HCT116 (cell line): ENCODE results near the gene AK4. TPM values are rescaled to one million over a fixed set of nuclear protein-coding genes. Genes with fewer than 3 reads are reported as not detected.

Experiments
- ATAC-seq: fragments of 200-7000 bp; cut with Tn5 transposase; 2 replicates; pipeline ENCODE4 v1.9.1; 2020; ENCODE audit warnings: mild to moderate bottlenecking, moderate library complexity
- BruUV-seq: library from RNA; stranded (reverse); fragments of 400-500 nt; replicated peaks from 2 replicates; lab custom pipeline; 2021; lab: Mats Ljungman, UMichigan
- CTCF ChIA-PET: fragments of 300-600 bp; sonication (Branson Sonifier 250); formaldehyde crosslinking; loops from one replicate; lab custom pipeline; 2021; ENCODE audit warnings: antibody characterized with exemption; lab: Charles Lee
- POLR2A ChIA-PET: fragments of 300-600, 350-600 bp; sonication (Branson Sonifier 250); formaldehyde crosslinking; loops from one replicate; lab custom pipeline; 2021; ENCODE audit warnings: antibody characterized with exemption; lab: Charles Lee
- RAD21 ChIA-PET, 2 experiments: fragments of 300-600 bp; sonication (Branson Sonifier 250); formaldehyde crosslinking; loops; one replicate each; lab custom pipeline; 2023; ENCODE audit warnings: low total read pairs in 2 of 2; ENCODE audit not compliant: uncharacterized antibody in 2 of 2, unreplicated experiment in 2 of 2, low non-redundant PET in 1 of 2; lab: Charles Lee
- DNase-seq: peaks from one replicate; pipeline ENCODE4 v3.0.0-alpha.2; 2010; ENCODE audit warnings: low read depth, low spot score
- H2AFZ ChIP-seq: fragments of 200-600 bp; shearing (Covaris generic), sonication (generic); 2 replicates; pipeline ENCODE4 v1.6.1; 2017; ENCODE audit warnings: low read depth, mixed run types, mixed read lengths, antibody characterized with exemption, low read length; ENCODE audit not compliant: poor library complexity, severe bottlenecking
- H3K27ac ChIP-seq: 2 replicates; pipeline ENCODE4 v1.5.1; 2012; ENCODE audit warnings: low read depth, low read length
- H3K27me3 ChIP-seq: fragments of 200-600 bp; sonication (generic); 2 replicates; pipeline ENCODE4 v1.6.1; 2016; ENCODE audit warnings: mixed run types, low read length, mixed read lengths; ENCODE audit not compliant: insufficient read depth
- H3K36me3 ChIP-seq, 2 experiments: fragments of 200-500 bp in 1 of 2; fragments of 200-600 bp in 1 of 2; sonication (Bioruptor generic) in 1 of 2; sonication (generic) in 1 of 2; 2 replicates each; pipeline versions ENCODE4 v1.5.1 to v1.6.1; 2014 to 2016; ENCODE audit warnings: low read length in 2 of 2, inconsistent platforms in 1 of 2, mixed read lengths in 1 of 2, mixed run types in 1 of 2; ENCODE audit not compliant: insufficient read depth in 2 of 2, control insufficient read depth in 1 of 2
- H3K4me1 ChIP-seq, 2 experiments: fragments of 200-600 bp in 1 of 2; sonication (generic) in 1 of 2; 2 replicates each; pipeline versions ENCODE4 v1.5.1 to v1.6.1; 2012 to 2017; ENCODE audit warnings: low read length in 2 of 2, inconsistent platforms in 1 of 2, mild to moderate bottlenecking in 1 of 2, mixed read lengths in 1 of 2, mixed run types in 1 of 2, moderate library complexity in 1 of 2; ENCODE audit not compliant: insufficient read depth in 2 of 2, control insufficient read depth in 1 of 2
- H3K4me2 ChIP-seq: fragments of 200-600 bp; sonication (generic); 2 replicates; pipeline ENCODE4 v1.6.1; 2017; ENCODE audit warnings: mixed run types, low read length, mixed read lengths
- H3K4me3 ChIP-seq, 2 experiments: fragments of 200-600 bp in 1 of 2; sonication (generic) in 1 of 2; replicated peaks in 1 of 2; 2 replicates each; pipeline ENCODE4 v1.5.1; 2011 to 2016; ENCODE audit warnings: low read length in 2 of 2, control low read depth in 1 of 2, low read depth in 1 of 2, mild to moderate bottlenecking in 1 of 2, mixed read lengths in 1 of 2, mixed run types in 1 of 2
- H3K79me2 ChIP-seq: fragments of 200-600 bp; sonication (generic); 2 replicates; pipeline ENCODE4 v1.6.1; 2017; ENCODE audit warnings: mild to moderate bottlenecking, mixed run types, low read length, moderate library complexity, mixed read lengths; ENCODE audit not compliant: insufficient read depth
- H3K9ac ChIP-seq: fragments of 200-600 bp; sonication (generic); 2 replicates; pipeline ENCODE4 v1.6.1; 2016; ENCODE audit warnings: low read length, mixed read lengths
- H3K9me2 ChIP-seq: fragments of 200-600 bp; sonication (generic), shearing (Covaris generic); 2 replicates; pipeline ENCODE4 v1.6.1; 2017; ENCODE audit warnings: mixed run types, mild to moderate bottlenecking, moderate library complexity; ENCODE audit not compliant: insufficient read depth
- H3K9me3 ChIP-seq, 2 experiments: fragments of 200-500 bp in 1 of 2; fragments of 200-600 bp in 1 of 2; sonication (Bioruptor generic) in 1 of 2; sonication (generic) in 1 of 2; 2 replicates each; pipeline ENCODE4 v1.6.1; 2014 to 2017; ENCODE audit warnings: low read length in 2 of 2, mixed read lengths in 2 of 2, inconsistent platforms in 1 of 2, low read depth in 1 of 2, mild to moderate bottlenecking in 1 of 2, mixed run types in 1 of 2, moderate library complexity in 1 of 2; ENCODE audit not compliant: control insufficient read depth in 1 of 2, insufficient read depth in 1 of 2
- H4K20me1 ChIP-seq: fragments of 200-600 bp; sonication (generic), shearing (Covaris generic); 2 replicates; pipeline ENCODE4 v1.6.1; 2017; ENCODE audit warnings: mixed run types, mild to moderate bottlenecking, moderate library complexity; ENCODE audit not compliant: insufficient read depth
- CBX3 ChIP-seq: IDR thresholded peaks from 2 replicates; pipeline ENCODE4 v1.6.1; 2012; ENCODE audit warnings: low read depth
- CEBPB ChIP-seq: IDR thresholded peaks from 2 replicates; pipeline ENCODE4 v1.6.1; 2012; ENCODE audit warnings: low read depth
- CTCF ChIP-seq, 3 experiments: fragments of 200-600 bp in 1 of 3; sonication (generic) in 1 of 3; IDR thresholded peaks in 2 of 3; conservative IDR thresholded peaks in 1 of 3; 2 replicates each; pipeline ENCODE4 v1.5.1; 2012 to 2017; ENCODE audit warnings: low read depth in 2 of 3, low read length in 2 of 3, antibody characterized with exemption in 1 of 3, borderline replicate concordance in 1 of 3, control low read depth in 1 of 3, mild to moderate bottlenecking in 1 of 3, mixed read lengths in 1 of 3, mixed run types in 1 of 3, moderate library complexity in 1 of 3; ENCODE audit not compliant: insufficient read depth in 1 of 3
- EGR1 ChIP-seq: IDR thresholded peaks from 2 replicates; pipeline ENCODE4 v1.6.1; 2012; ENCODE audit warnings: low read depth
- EZH2phosphoT487 ChIP-seq: fragments of 200-600 bp; IDR thresholded peaks from 2 replicates; pipeline ENCODE4 v1.6.1; 2018; ENCODE audit warnings: antibody characterized with exemption, borderline replicate concordance
- FOSL1 ChIP-seq: IDR thresholded peaks from 2 replicates; pipeline ENCODE4 v1.6.1; 2012; ENCODE audit warnings: low read depth
- POLR2A ChIP-seq: IDR thresholded peaks from 2 replicates; pipeline ENCODE4 v1.7.0; 2011; ENCODE audit warnings: borderline replicate concordance; ENCODE audit not compliant: insufficient read depth, insufficient read length; ENCODE audit errors: extremely low read depth
- POLR2AphosphoS5 ChIP-seq: IDR thresholded peaks from 2 replicates; pipeline ENCODE4 v1.6.1; 2011; ENCODE audit warnings: mild to moderate bottlenecking, low read depth, low read length, moderate library complexity
- REST ChIP-seq: IDR thresholded peaks from 2 replicates; pipeline ENCODE4 v1.6.1; 2012; ENCODE audit warnings: low read depth
- ZFX ChIP-seq: fragments of 450-650 bp; IDR thresholded peaks from 2 replicates; pipeline ENCODE4 v1.6.1; 2017
- intact Hi-C: fragments of 100-400 bp; cut with micrococcal nuclease; formaldehyde crosslinking; loops from 2 replicates; pipeline ENCODE4 v1.10.0; 2022
- total RNA-seq: library from RNA; stranded (reverse); gene quantifications from one replicate; pipeline ENCODE4 v1.2.1, GENCODE V29; 2021; ENCODE audit not compliant: unreplicated experiment

Gene AK4
- total RNA-seq, 1 experiment from 2014 or later, result 51.5 TPM

- Histone ChIP-seq H3K27ac (no peak overlapping the region), H3K9me2 (no peaks in the 10 kb centered on the region), H2AFZ (no peak overlapping the region), H3K36me3 (no peaks in the 10 kb centered on the region), H3K27me3 (no peaks in the 10 kb centered on the region), H4K20me1 (no peaks in the 10 kb centered on the region), H3K79me2 (no peaks in the 10 kb centered on the region), H3K9ac (no peak overlapping the region), H3K4me3 (no peak overlapping the region), H3K4me1 (peaks cover 0 to 8% of the 10 kb centered on the region in 2 experiments; a peak in 1 of 4 replicates)
- no TSS peak for BruUV-seq
- RAD21 ChIA-PET, result no interaction called here
- CTCF ChIA-PET, result no interaction called here
- intact Hi-C loops, result no loop called here
- POLR2A ChIA-PET, result no interaction called here
- no peak for ATAC-seq
- no peak for TF ChIP-seq POLR2AphosphoS5
- TF ChIP-seq EZH2phosphoT487, result no peak
- no peak for TF ChIP-seq POLR2A
- no peak for TF ChIP-seq FOSL1
- TF ChIP-seq CEBPB, result no peak
- no peak for TF ChIP-seq CTCF (IDR thresholded peaks at IDR 0.05 in 2 of 3, conservative IDR thresholded peaks at IDR 0.05 in 1 of 3; ENCODE audit: borderline replicate concordance in 1 of 3, insufficient read depth in 1 of 3, low read depth in 2 of 3, low read length in 2 of 3)
- TF ChIP-seq REST, result no peak
- TF ChIP-seq EGR1, result no peak
- no peak for TF ChIP-seq ZFX
- no peak for TF ChIP-seq CBX3
- TF ChIP-seq, all 23 proteins: peak for 0
- no peaks in the 10 kb centered on the region for H3K9me3 ChIP-seq
- H3K4me2 ChIP-seq, result no peak overlapping the region
- DNase-seq, result no peak
Measured at GRCh38 chr1:65109487-65109886, 38.5 kb upstream of the AK4 start.
